Measurements from ENCODE around the gene SYNM.

The SYNM gene

GRCh38 chr15:99145005-99145404, 40.1 kb downstream of the SYNM start:
- DNase-seq = no peak

GRCh38 chr15:99145778-99146177, 40.9 kb downstream of the SYNM start:
- DNase-seq = no peak

GRCh38 chr15:99146661-99147060, 41.8 kb downstream of the SYNM start:
- no peak for DNase-seq

- DNase-seq = no peak
These were observed 44.0 kb downstream of the SYNM start for GRCh38 chr15:99148851-99149276.

- no peak for DNase-seq
These were observed 44.5 kb downstream of the SYNM start for GRCh38 chr15:99149366-99149765.

GRCh38 chr15:99151156-99151555, 46.3 kb downstream of the SYNM start:
- no peak for DNase-seq

- no peak for DNase-seq
These were observed 48.2 kb downstream of the SYNM start for GRCh38 chr15:99153026-99153535.

GRCh38 chr15:99154271-99154670, 49.4 kb downstream of the SYNM start:
- no peak for DNase-seq

- no peak for DNase-seq
These were observed 51.1 kb downstream of the SYNM start for GRCh38 chr15:99155961-99156443.

- DNase-seq = no peak
These were observed 52.6 kb downstream of the SYNM start for GRCh38 chr15:99157456-99157855.

GRCh38 chr15:99158626-99159412, 53.9 kb downstream of the SYNM start:
- DNase-seq = no peak

- no peak for DNase-seq
These were observed 58.6 kb downstream of the SYNM start for GRCh38 chr15:99163271-99164062.

- DNase-seq = no peak
These were observed 59.2 kb downstream of the SYNM start for GRCh38 chr15:99164119-99164518.

- DNase-seq = no peak
These were observed 60.3 kb downstream of the SYNM start for GRCh38 chr15:99165020-99165790.

GRCh38 chr15:99165956-99166689, 61.2 kb downstream of the SYNM start:
- no peak for DNase-seq

GRCh38 chr15:99167201-99167600, 62.3 kb downstream of the SYNM start:
- DNase-seq = no peak

- DNase-seq = no peak
These were observed 62.8 kb downstream of the SYNM start for GRCh38 chr15:99167640-99168039.

GRCh38 chr15:99168601-99169580, 64.0 kb downstream of the SYNM start:
- DNase-seq = no peak

GRCh38 chr15:99169769-99170311, 65.0 kb downstream of the SYNM start:
- no peak for DNase-seq

GRCh38 chr15:99170476-99171065, 65.7 kb downstream of the SYNM start:
- DNase-seq = no peak
